Epidermal melanocyte (primary cell): Measurements from ENCODE around the gene SIRPG.
"Not testable (repeated sequence)": the region's sequence is repeated elsewhere in the genome, so short reads cannot be mapped to it uniquely, and the experiment has no call there.

Source experiments
- DNase-seq: peaks from one replicate; pipeline ENCODE4 v3.0.0; 2011; ENCODE audit warnings: low spot score; ENCODE audit not compliant: insufficient read length

SIRPG gene

GRCh38 chr20:1635291-1635979 lies 22.1 kb downstream of the SIRPG start:
- no peak for DNase-seq

- no peak for DNase-seq
Measured at GRCh38 chr20:1633535-1633934, 24.0 kb downstream of the SIRPG start.

- no peak for DNase-seq
Measured at GRCh38 chr20:1632178-1632577, 25.4 kb downstream of the SIRPG start.

GRCh38 chr20:1631309-1632151 lies 26.0 kb downstream of the SIRPG start:
- DNase-seq, result no peak

- no peak for DNase-seq
Measured at GRCh38 chr20:1630186-1630585, 27.4 kb downstream of the SIRPG start.

- no peak for DNase-seq
Measured at GRCh38 chr20:1629321-1629720, 28.3 kb downstream of the SIRPG start.

GRCh38 chr20:1628621-1629020 lies 29.0 kb downstream of the SIRPG start:
- DNase-seq, result no peak

- no peak for DNase-seq
Measured at GRCh38 chr20:1627200-1627550, 30.4 kb downstream of the SIRPG start.

- DNase-seq, result no peak
Measured at GRCh38 chr20:1626528-1627199, 30.9 kb downstream of the SIRPG start.

GRCh38 chr20:1625083-1625690 lies 32.4 kb downstream of the SIRPG start:
- no peak for DNase-seq

- no peak for DNase-seq
Measured at GRCh38 chr20:1623501-1624205, 33.9 kb downstream of the SIRPG start.

- no peak for DNase-seq
Measured at GRCh38 chr20:1622450-1622849, 35.1 kb downstream of the SIRPG start.

- no peak for DNase-seq
Measured at GRCh38 chr20:1621316-1621715, 36.3 kb downstream of the SIRPG start.

GRCh38 chr20:1619861-1620444 lies 37.6 kb downstream of the SIRPG start, which contains the start of gene SIRPB1:
Gene SIRPB1 (minus strand): TSS chr20:1620009. CDS start chr20:1619944, 65 bp downstream.
- DNase-seq, result no peak

- no peak for DNase-seq
Measured at GRCh38 chr20:1618954-1619540, 38.5 kb downstream of the SIRPG start.

GRCh38 chr20:1618479-1618878 lies 39.1 kb downstream of the SIRPG start:
- no peak for DNase-seq

GRCh38 chr20:1616858-1617434 lies 40.6 kb downstream of the SIRPG start:
- DNase-seq, result no peak

- DNase-seq, result not testable (repeated sequence)
Measured at GRCh38 chr20:1610404-1610803, 47.2 kb downstream of the SIRPG start.

- not testable (repeated sequence) for DNase-seq
Measured at GRCh38 chr20:1608678-1609347, 48.8 kb downstream of the SIRPG start.
